ENCODE data around the gene RAPGEF4. TPM values are rescaled to one million over a fixed set of nuclear protein-coding genes. Genes with fewer than 3 reads are reported as not detected.
A peak's percentile ranks its signal among the peaks of the same experiment; 100 is the strongest.

The RAPGEF4 gene
- total RNA-seq, 1 experiment from 2014 or later, result not detected

DNA sequence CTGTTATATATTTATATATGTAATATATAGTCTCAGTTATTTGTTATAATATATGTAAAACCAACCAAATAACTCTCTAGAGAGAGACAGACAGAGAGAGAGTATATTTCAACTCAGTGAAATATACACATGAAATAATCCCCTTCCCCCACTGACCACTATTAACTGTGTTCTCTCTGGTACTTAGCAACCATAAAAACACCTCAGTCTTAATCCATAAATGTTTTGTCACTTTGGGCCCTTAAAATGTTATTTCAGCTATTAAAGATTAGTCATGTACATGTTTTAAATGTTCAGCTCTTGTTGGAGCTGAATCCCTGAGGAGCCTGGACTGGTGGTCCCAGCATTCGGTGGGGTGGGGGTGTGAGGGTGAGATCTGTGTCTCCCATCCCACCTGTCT, 217.8 kb downstream of the RAPGEF4 start:
- peak overlapping the region; percentile 85 for H3K27ac ChIP-seq
- POLR2A ChIA-PET (ENCODE audit: unreplicated experiment), result interaction anchor here (0.6 to 0.7 kb wide), 3 partner anchors 18 to 1253 kb away, joined by 4 to 9 read pairs (median 8); no protein-coding TSS in a partner anchor
- CTCF ChIA-PET, result interaction anchor here (0.5 to 2.2 kb wide), 3 partner anchors 21 to 229 kb away, joined by 3 to 9 read pairs (median 4); no protein-coding TSS in a partner anchor

DNA sequence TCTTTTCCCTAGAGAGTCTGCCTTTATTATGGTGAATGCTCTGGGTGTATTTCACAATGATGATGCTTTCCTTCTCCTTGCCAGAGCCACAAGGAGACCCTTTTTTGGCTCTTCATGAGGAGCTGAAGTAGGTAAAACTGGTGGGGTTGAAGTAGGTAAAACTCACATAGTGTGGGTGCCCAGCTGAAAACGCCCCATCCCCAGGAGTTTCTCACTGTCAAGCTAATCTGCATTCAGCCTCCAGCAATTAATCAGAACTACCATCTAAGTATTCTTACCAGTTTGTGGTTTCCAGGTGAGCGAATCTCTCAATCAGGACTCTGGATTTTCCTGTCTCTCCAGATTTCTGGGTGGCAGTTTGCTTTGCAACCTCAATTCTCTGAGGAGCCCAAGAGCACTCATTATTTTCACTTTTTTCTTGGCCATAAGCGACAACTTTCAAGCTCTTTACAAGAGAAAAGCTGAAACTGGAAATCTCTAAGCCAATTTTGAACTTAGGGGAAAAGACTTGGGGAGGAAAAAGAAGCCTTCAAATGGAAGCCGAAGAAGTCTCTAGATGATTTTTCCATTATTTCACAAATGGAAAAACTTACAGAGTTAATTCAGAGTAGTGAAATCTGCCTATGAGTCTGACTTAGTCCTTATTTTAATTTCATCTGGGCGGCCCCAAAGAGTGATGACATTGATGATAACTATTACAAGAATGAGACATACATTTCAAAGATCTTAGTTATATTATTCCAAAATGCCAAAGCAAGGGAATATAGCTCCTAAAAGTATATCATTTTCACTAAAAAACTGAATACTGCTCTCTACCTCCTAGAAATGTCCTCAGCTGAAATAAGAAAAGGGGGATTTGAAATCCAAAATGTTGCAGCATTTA, 218.6 kb downstream of the RAPGEF4 start:
- H3K27ac ChIP-seq, result peak overlapping the region; percentile 85
- TF ChIP-seq, protein P1, sequence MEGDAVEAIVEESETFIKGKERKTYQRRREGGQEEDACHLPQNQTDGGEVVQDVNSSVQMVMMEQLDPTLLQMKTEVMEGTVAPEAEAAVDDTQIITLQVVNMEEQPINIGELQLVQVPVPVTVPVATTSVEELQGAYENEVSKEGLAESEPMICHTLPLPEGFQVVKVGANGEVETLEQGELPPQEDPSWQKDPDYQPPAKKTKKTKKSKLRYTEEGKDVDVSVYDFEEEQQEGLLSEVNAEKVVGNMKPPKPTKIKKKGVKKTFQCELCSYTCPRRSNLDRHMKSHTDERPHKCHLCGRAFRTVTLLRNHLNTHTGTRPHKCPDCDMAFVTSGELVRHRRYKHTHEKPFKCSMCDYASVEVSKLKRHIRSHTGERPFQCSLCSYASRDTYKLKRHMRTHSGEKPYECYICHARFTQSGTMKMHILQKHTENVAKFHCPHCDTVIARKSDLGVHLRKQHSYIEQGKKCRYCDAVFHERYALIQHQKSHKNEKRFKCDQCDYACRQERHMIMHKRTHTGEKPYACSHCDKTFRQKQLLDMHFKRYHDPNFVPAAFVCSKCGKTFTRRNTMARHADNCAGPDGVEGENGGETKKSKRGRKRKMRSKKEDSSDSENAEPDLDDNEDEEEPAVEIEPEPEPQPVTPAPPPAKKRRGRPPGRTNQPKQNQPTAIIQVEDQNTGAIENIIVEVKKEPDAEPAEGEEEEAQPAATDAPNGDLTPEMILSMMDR (conservative IDR thresholded peaks at IDR 0.05), result no peak
- no peak for TF ChIP-seq EZH2 (IDR thresholded peaks at IDR 0.05; ENCODE audit: low read depth)
- H3K4me3 ChIP-seq, result peak overlapping the region; percentile 36; the same call in 1 of the 2 replicates
- H3K79me2 ChIP-seq (ENCODE audit: low read depth), result no peaks in the 10 kb centered on the region
- H3K4me2 ChIP-seq, result peak overlapping the region; percentile 74
- POLR2A ChIA-PET (ENCODE audit: unreplicated experiment), result interaction anchor here (0.6 to 0.8 kb wide), 3 partner anchors 15 to 1253 kb away, joined by 3 to 9 read pairs (median 8); no protein-coding TSS in a partner anchor
- TSS peak; percentile 68 for BruUV-seq (replicated peaks)
- DNase-seq, result peak; percentile 80 to 99
- H2AFZ ChIP-seq, result peak overlapping the region; percentile 29
- no peaks in the 10 kb centered on the region for H3K27me3 ChIP-seq (ENCODE audit: insufficient read depth, low read depth)
- CTCF ChIA-PET, result interaction anchor here (0.5 to 2.2 kb wide), 4 partner anchors 22 to 360 kb away, joined by 3 to 9 read pairs (median 4); no protein-coding TSS in a partner anchor
- intact Hi-C loops (cut with micrococcal nuclease; ENCODE audit: unreplicated experiment), result loop anchor here (1.0 to 2.0 kb wide), 3 partner anchors 23 to 118 kb away; no protein-coding TSS in a partner anchor
- no peaks in the 10 kb centered on the region for H4K20me1 ChIP-seq (ENCODE audit: insufficient read depth)
- no peaks in the 10 kb centered on the region for H3K9me2 ChIP-seq (ENCODE audit: insufficient read depth)
- H3K9me3 ChIP-seq (ENCODE audit: insufficient read depth, low read depth), result peaks cover 15% of the 10 kb centered on the region; the same call in 1 of the 2 replicates
- H3K36me3 ChIP-seq (ENCODE audit: low read depth), result no peaks in the 10 kb centered on the region
- H3F3A ChIP-seq (ENCODE audit: insufficient read depth, low read depth), result peaks cover 20% of the 10 kb centered on the region
- H3K4me1 ChIP-seq (replicated peaks; ENCODE audit: insufficient read depth), result peaks cover 44% of the 10 kb centered on the region

More for the DNA sequence above, 217.8 kb downstream of the RAPGEF4 start:
- peak in 1 of 2 experiments; percentile 81 for DNase-seq
- Histone ChIP-seq H2AFZ (peak overlapping the region; percentile 19; the same call in 1 of the 2 replicates), H3K4me2 (peak overlapping the region; percentile 74), H3K79me2 (ENCODE audit: low read depth) (no peaks in the 10 kb centered on the region), H3K27me3 (ENCODE audit: insufficient read depth, low read depth) (no peaks in the 10 kb centered on the region), H3K36me3 (ENCODE audit: low read depth) (no peaks in the 10 kb centered on the region), H4K20me1 (ENCODE audit: insufficient read depth) (no peaks in the 10 kb centered on the region), H3K4me3 (peak overlapping the region; percentile 36; the same call in 1 of the 2 replicates), H3F3A (ENCODE audit: insufficient read depth, low read depth) (peaks cover 20% of the 10 kb centered on the region), H3K9me2 (ENCODE audit: insufficient read depth) (no peaks in the 10 kb centered on the region), H3K9me3 (ENCODE audit: insufficient read depth, low read depth) (peaks cover 15% of the 10 kb centered on the region; the same call in 1 of the 2 replicates), H3K4me1 (replicated peaks; ENCODE audit: insufficient read depth) (peaks cover 44% of the 10 kb centered on the region)
- intact Hi-C loops (cut with micrococcal nuclease; ENCODE audit: unreplicated experiment), result no loop called here
- TF ChIP-seq, protein P1 (conservative IDR thresholded peaks at IDR 0.05), result no peak
- no peak for TF ChIP-seq EZH2 (IDR thresholded peaks at IDR 0.05; ENCODE audit: low read depth)
- no TSS peak for BruUV-seq (replicated peaks)

DNA sequence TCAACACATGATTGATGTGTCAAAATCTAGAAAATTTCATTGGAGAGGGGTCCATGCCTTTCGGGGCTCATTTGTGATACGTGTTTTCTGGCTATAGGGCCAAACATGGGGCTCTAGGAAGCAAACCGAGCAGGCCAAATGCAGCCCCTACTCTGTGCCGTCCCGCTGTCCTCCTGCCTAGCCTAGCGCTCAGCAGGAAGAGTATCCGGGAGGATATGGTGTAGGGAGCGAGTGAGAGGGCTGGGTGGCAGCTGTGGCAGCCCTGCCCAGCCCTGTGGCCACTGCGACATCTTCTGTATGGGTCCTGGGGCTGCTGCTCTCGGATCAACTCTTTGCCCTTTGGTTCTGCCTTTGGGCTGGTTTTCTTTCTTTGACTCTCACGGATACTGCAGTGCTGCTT, 219.9 kb downstream of the RAPGEF4 start:
- Histone ChIP-seq H3K4me2 (peak overlapping the region; percentile 74), H3K36me3 (ENCODE audit: low read depth) (no peaks in the 10 kb centered on the region), H3K4me3 (no peak overlapping the region), H4K20me1 (ENCODE audit: insufficient read depth) (no peaks in the 10 kb centered on the region), H3K9me2 (ENCODE audit: insufficient read depth) (no peaks in the 10 kb centered on the region), H3K27ac (peak overlapping the region; percentile 85), H3K9me3 (ENCODE audit: insufficient read depth, low read depth) (peaks cover 15% of the 10 kb centered on the region; the same call in 1 of the 2 replicates), H3K27me3 (ENCODE audit: insufficient read depth, low read depth) (no peaks in the 10 kb centered on the region), H2AFZ (no peak overlapping the region), H3F3A (ENCODE audit: insufficient read depth, low read depth) (peaks cover 20% of the 10 kb centered on the region), H3K4me1 (replicated peaks; ENCODE audit: insufficient read depth) (peaks cover 44% of the 10 kb centered on the region), H3K79me2 (ENCODE audit: low read depth) (no peaks in the 10 kb centered on the region)
- ChIA-PET POLR2A (ENCODE audit: unreplicated experiment) (no interaction called here), CTCF (no interaction called here)
- intact Hi-C loops (cut with micrococcal nuclease; ENCODE audit: unreplicated experiment), result loop anchor here (2.0 kb wide), 1 partner anchor 25 kb away; no protein-coding TSS in a partner anchor
- TF ChIP-seq, protein P1 (conservative IDR thresholded peaks at IDR 0.05), result no peak
- TF ChIP-seq EZH2 (IDR thresholded peaks at IDR 0.05; ENCODE audit: low read depth), result no peak
- no TSS peak for BruUV-seq (replicated peaks)
- no peak for DNase-seq
